Upper lobe of left lung (tissue), 6 donors: ENCODE data around the gene MEMO1. TPM values are rescaled to one million over a fixed set of nuclear protein-coding genes. Genes with fewer than 3 reads are reported as not detected.

Experiments
- ATAC-seq, 2 donors: fragments of 200-7000 bp; cut with Tn5 transposase; one replicate each; pipeline ENCODE4 v1.9.1; 2022; ENCODE audit warnings: mild to moderate bottlenecking in 2 of 2, moderate library complexity in 2 of 2; ENCODE audit not compliant: low FRiP score in 2 of 2
- DNase-seq, 2 donors: peaks; one replicate each; pipeline ENCODE4 v3.0.0-alpha.2; 2019 to 2020
- H3K27ac ChIP-seq, 4 donors: fragments of 200-600 bp; sonication (generic); one replicate each; pipeline ENCODE4 v1.5.1; 2016 to 2019
- H3K27me3 ChIP-seq, 4 donors: fragments of 200-600 bp; sonication (generic); one replicate each; pipeline ENCODE4 v1.5.1; 2017 to 2019
- H3K36me3 ChIP-seq, 4 donors: fragments of 200-600 bp; sonication (generic); one replicate each; pipeline ENCODE4 v1.5.1; 2016 to 2019
- H3K4me1 ChIP-seq, 4 donors: fragments of 200-600 bp; sonication (generic); one replicate each; pipeline ENCODE4 v1.5.1; 2018 to 2019
- H3K4me3 ChIP-seq, 4 donors: fragments of 200-600 bp; sonication (generic); one replicate each; pipeline ENCODE4 v1.5.1; 2017 to 2019; ENCODE audit warnings: mild to moderate bottlenecking in 2 of 4, moderate library complexity in 1 of 4
- H3K9me3 ChIP-seq, 4 donors: fragments of 200-600 bp; sonication (generic); one replicate each; pipeline ENCODE4 v1.5.1; 2018 to 2019
- EP300 ChIP-seq, 4 donors: sonication (generic); formaldehyde crosslinking; IDR thresholded peaks; one replicate each; pipeline ENCODE4 v1.5.1; 2017; ENCODE audit warnings: antibody characterized with exemption in 4 of 4, control low read depth in 2 of 4
- POLR2A ChIP-seq, 4 donors: fragments of 450-650 bp; IDR thresholded peaks; one replicate each; pipeline ENCODE4 v1.5.1; 2016 to 2017; ENCODE audit warnings: antibody characterized with exemption in 4 of 4, mild to moderate bottlenecking in 2 of 4
- POLR2AphosphoS5 ChIP-seq, 2 donors: sonication (generic); formaldehyde crosslinking; IDR thresholded peaks; one replicate each; pipeline ENCODE4 v1.5.1; 2017; ENCODE audit warnings: antibody characterized with exemption in 2 of 2
- WGBS, 2 donors: methylation state at CpG; one replicate each; pipeline ENCODE4 v1.1.5; 2017 to 2018; 5-methylcytosine and 5-hydroxymethylcytosine counted together
- total RNA-seq, 6 donors: library from RNA; depleted of rRNA in 4 of 6; stranded (reverse); fragments of >200 nt in 4 of 6; gene quantifications; one replicate each; pipeline versions ENCODE4 v1.1.0 to v1.2.1, GENCODE V29; 2016 to 2021
- TF ChIP-seq, protein P1 (sequence below), 6 experiments: fragments of 450-650 bp in 4 of 6; fragments of 200-600 bp in 2 of 6; sonication (generic) in 2 of 6; IDR thresholded peaks; one replicate each; pipeline ENCODE4 v1.5.1; 2016 to 2019; ENCODE audit warnings: antibody characterized with exemption in 6 of 6
- donor health status: DM: no; HTN: no; CAD: no; lungs with moderate emphysema.
- donor health status: DM: no; HTN: yes; CAD: no; lungs with severe emphysema.

The MEMO1 gene
- total RNA-seq, 6 donors from 2014 or later: 12.7 to 32.3 (median 23.6) TPM

DNA sequence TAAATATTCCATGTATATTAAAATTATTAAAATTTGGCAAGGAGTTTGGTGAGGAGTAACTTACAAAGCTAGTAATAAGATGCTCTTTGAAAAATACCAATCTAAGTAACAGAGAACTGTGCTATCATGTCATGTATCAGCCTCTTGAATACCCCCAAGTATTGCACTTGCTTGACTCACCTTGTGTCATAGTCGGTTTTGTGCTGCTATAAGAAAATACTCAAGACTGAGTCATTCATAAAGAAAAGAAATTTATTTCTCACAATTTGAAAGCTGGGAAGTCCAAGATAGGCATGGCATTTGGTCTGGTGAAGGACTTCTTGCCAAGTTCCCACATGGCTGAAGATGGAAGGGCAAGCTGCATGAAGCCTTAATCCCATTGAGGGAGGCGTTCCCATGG is 179.2 kb downstream of the MEMO1 start:
- whole genome bisulfite sequencing, 2 donors: 89 to 92% methylated on average over 2 of the region's 2 CpGs
- Histone ChIP-seq H3K4me3 (no peak overlapping the region), H3K4me1 (no peaks in the 10 kb centered on the region), H3K27ac (no peak overlapping the region), H3K9me3 (peaks cover 0 to 10% (median 1%) of the 10 kb centered on the region in 4 donors), H3K36me3 (no peaks in the 10 kb centered on the region), H3K27me3 (no peaks in the 10 kb centered on the region)
- DNase-seq (no peak), ATAC-seq (no peak)
- no peak for TF ChIP-seq POLR2AphosphoS5 (IDR thresholded peaks at IDR 0.05)

DNA sequence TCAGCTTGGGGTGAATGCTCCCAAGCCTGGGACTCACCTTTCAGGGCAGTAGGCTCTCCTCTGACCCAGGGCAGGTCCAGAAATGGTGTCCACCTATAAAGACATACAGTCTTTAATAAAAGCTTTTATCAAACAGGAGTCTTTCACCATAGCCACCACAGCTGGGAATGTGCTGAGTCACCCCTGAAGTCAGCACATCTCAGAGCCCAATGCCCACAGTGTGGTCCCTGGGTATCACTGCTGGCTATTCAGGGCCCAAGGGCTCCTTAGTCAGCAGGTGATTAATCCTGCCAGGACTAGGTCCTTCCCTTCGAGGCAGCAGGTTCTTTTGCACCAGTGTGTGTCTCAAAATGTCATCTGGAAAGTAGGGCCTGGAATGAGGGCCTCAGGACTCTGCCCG is 181.9 kb downstream of the MEMO1 start:
- Histone ChIP-seq H3K36me3 (no peaks in the 10 kb centered on the region), H3K4me3 (no peak overlapping the region), H3K27ac (no peak overlapping the region), H3K4me1 (no peaks in the 10 kb centered on the region), H3K27me3 (no peaks in the 10 kb centered on the region), H3K9me3 (peaks cover 0 to 10% (median 1%) of the 10 kb centered on the region in 4 donors)
- ATAC-seq (no peak), DNase-seq (no peak)
- TF ChIP-seq, protein P1, sequence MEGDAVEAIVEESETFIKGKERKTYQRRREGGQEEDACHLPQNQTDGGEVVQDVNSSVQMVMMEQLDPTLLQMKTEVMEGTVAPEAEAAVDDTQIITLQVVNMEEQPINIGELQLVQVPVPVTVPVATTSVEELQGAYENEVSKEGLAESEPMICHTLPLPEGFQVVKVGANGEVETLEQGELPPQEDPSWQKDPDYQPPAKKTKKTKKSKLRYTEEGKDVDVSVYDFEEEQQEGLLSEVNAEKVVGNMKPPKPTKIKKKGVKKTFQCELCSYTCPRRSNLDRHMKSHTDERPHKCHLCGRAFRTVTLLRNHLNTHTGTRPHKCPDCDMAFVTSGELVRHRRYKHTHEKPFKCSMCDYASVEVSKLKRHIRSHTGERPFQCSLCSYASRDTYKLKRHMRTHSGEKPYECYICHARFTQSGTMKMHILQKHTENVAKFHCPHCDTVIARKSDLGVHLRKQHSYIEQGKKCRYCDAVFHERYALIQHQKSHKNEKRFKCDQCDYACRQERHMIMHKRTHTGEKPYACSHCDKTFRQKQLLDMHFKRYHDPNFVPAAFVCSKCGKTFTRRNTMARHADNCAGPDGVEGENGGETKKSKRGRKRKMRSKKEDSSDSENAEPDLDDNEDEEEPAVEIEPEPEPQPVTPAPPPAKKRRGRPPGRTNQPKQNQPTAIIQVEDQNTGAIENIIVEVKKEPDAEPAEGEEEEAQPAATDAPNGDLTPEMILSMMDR (IDR thresholded peaks at IDR 0.05): no peak
- no peak for TF ChIP-seq EP300 (IDR thresholded peaks at IDR 0.05)
- no peak for TF ChIP-seq POLR2A (IDR thresholded peaks at IDR 0.05)
- TF ChIP-seq POLR2AphosphoS5 (IDR thresholded peaks at IDR 0.05): no peak
- 96 to 100% methylated on average over 1 to 2 of the region's 2 CpGs for WGBS, 2 donors

DNA sequence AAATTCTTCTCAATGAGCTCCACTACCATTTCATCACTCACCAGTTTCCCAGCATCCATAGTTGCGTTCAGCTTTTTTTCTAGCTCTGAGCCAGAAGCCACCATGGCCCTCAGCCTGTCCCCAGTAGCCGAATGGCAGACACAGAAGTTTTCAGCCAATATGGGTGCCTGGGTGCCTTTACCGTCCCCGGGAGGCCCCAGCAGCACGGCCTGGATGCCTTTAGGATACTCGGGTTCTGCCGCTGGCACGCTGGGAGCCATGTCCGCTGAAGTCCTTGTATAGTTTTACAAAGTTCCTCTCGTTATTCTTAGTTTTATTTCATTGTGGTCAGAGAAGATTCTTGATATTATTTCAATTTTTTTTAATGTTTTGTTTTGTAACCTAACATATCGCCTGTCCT is 187.2 kb downstream of the MEMO1 start:
- H3K27ac ChIP-seq: no peak overlapping the region
- H3K36me3 ChIP-seq: no peaks in the 10 kb centered on the region
- no peak for ATAC-seq
- peak in 1 of 2 donors; percentile 60 for DNase-seq
- no peak overlapping the region for H3K4me3 ChIP-seq
- no peaks in the 10 kb centered on the region for H3K27me3 ChIP-seq
- 92 to 95% methylated on average over 11 of the region's 11 CpGs for WGBS, 2 donors
- TF ChIP-seq, protein P1 (IDR thresholded peaks at IDR 0.05): no peak
- no peak for TF ChIP-seq POLR2A (IDR thresholded peaks at IDR 0.05)
- TF ChIP-seq POLR2AphosphoS5 (IDR thresholded peaks at IDR 0.05): no peak
- no peak for TF ChIP-seq EP300 (IDR thresholded peaks at IDR 0.05)
- H3K4me1 ChIP-seq: no peaks in the 10 kb centered on the region
- peaks cover 0 to 32% (median 6%) of the 10 kb centered on the region in 4 donors for H3K9me3 ChIP-seq

DNA sequence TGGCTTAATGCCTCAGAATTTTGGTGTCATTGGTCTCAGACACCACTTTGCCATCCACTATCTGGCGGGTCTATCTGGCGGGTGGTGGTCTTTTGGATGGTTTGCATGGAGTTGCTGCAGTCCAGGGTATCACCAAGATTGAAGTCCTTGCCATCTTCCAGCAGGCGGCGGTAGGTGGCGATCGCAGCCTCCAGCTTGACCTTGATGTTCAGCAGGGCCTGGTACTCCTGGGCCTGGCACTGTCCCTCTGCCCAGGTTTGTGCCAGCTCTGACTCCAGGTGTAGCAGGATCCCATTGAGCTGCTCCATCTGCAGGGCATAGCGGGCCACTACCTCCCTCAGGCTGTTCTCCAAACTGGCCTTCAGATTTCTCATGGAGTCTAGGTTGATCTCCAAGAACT is 188.2 kb downstream of the MEMO1 start:
- 93 to 95% methylated on average over 4 to 7 of the region's 7 CpGs for WGBS, 2 donors
- Histone ChIP-seq H3K27ac (no peak overlapping the region), H3K4me1 (no peaks in the 10 kb centered on the region), H3K36me3 (no peaks in the 10 kb centered on the region), H3K9me3 (peaks cover 0 to 32% (median 6%) of the 10 kb centered on the region in 4 donors), H3K27me3 (no peaks in the 10 kb centered on the region), H3K4me3 (no peak overlapping the region)
- no peak for ATAC-seq
- no peak for TF ChIP-seq POLR2AphosphoS5 (IDR thresholded peaks at IDR 0.05)
- TF ChIP-seq POLR2A (IDR thresholded peaks at IDR 0.05): no peak
- no peak for TF ChIP-seq EP300 (IDR thresholded peaks at IDR 0.05)
- TF ChIP-seq, protein P1 (IDR thresholded peaks at IDR 0.05): no peak
- DNase-seq: peak in 1 of 2 donors; percentile 51

Other genes with a start within 250 kb of the MEMO1 start
- gene DPY30, start 28.8 kb upstream of the MEMO1 start, total RNA-seq: 10 to 100 TPM; 10.1 to 92.8 (median 51.7) TPM
- gene SPAST, start 52.5 kb upstream of the MEMO1 start, total RNA-seq: 10 to 100 TPM in 5 of 6 donors, 1 to 10 TPM in 1; 9.9 to 28.3 (median 14.8) TPM
- 10 to 100 TPM in 5 of 6 donors, 1 to 10 TPM in 1; 3.6 to 30.4 (median 18.7) TPM for gene SLC30A6, start 154.9 kb upstream of the MEMO1 start, total RNA-seq